ENCODE measurements around the gene CD200R1.
A peak's percentile ranks its signal among the peaks of the same experiment; 100 is the strongest.

The CD200R1 gene

GRCh38 chr3:112974894-112975293, at the start of gene CD200R1:
TSS of gene CD200R1 (minus strand) at chr3:112975103. CDS start at chr3:112974857, 246 bp downstream.
- DNase-seq: peak; percentile 22

GRCh38 chr3:113021471-113021870, 46.6 kb upstream of the CD200R1 start:
- DNase-seq: no peak

DNA sequence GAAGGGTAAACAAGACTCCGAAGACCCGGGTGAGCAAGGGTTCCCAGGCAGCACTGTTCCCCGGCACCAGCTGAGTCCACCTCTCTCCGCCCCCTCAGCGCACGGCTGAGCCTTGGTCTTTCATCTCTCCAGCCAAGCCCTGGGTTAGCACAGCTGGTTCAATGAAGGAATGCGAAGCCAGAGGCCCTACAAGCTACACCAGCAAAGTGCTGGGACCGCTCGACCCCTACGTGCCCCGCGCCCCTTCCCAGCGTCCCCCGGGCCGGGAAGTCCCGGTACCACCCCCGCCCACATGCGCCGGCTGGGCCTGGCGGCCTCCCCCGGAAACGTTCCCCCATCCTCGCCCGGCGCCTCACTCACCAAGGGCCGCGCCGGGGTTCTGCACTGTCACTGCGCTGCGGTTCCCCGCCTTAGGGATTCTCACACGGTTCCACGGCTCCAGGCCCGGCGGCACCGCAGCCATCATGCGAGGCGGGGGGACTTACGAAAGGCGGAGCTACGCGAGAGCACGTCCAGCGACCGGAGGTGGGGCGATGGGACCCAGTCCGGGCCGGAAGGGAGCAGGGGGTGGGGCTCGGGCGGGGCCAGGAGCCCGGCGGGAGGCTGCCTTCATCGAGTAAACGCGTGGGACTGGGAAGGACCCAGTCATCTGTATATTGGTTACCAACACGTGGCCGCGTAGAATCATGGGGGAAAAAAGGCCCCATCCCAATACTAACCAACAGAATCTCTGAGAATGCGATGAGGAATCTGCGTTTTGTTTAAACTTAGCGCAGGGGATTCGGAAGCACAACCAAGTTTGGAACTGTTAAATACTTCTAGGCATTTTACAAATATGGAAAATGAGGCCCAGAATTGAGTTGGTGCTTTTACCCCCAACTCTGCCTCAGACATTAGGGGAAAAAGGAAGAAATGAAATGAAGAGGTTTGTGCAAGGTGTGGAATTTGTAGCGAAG, 44.6 kb upstream of the CD200R1 start:
- DNase-seq: peak; percentile 91

GRCh38 chr3:113018536-113019181, 43.8 kb upstream of the CD200R1 start:
- DNase-seq: peak; percentile 19

DNA sequence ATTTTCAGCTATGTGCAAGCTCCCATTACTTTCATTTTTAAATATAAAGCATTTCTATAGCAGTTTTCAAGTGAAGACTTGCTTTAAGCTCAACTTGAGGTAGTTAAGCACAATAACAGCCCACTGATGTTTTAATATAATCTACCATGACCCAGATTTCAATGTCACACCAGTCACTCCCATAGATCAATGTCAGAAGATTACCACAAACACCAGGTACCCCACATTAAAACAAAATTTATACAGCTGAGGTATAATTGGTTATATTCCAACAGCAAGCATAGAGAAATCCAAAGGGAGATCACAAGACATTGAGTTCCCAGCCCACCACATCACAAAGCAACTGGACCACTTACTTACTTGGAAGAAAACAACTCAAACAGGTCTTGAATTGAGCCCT, 38.7 kb upstream of the CD200R1 start:
- no peak for DNase-seq

- DNase-seq: no peak
Measured at GRCh38 chr3:113008117-113008516, 33.2 kb upstream of the CD200R1 start.

GRCh38 chr3:113006359-113007056, 31.6 kb upstream of the CD200R1 start:
- peak; percentile 28 for DNase-seq

- DNase-seq: peak; percentile 33
Measured at GRCh38 chr3:113005611-113006010, 30.7 kb upstream of the CD200R1 start.

GRCh38 chr3:113002679-113003078, 27.8 kb upstream of the CD200R1 start:
- DNase-seq: peak; percentile 74

- DNase-seq: no peak
Measured at GRCh38 chr3:113002037-113002436, 27.1 kb upstream of the CD200R1 start.

DNA sequence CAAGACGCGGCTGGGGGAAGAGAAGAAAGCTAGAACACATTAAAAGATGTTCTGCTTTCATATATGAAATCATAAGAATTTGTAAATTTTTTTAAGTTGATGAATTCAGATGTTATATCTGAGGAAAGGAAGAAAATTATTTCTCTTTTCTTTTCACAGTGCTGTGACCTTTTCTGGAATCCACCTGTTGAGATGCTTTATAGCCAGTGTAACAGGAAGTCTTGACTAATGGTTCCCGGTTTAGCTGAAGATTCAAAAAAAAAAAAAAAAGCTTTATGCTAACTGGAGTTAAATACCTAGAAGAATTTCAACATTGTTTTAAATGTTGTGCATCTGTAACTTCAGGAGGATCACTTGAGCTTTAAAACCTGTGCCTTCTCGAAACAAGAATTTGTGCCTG, 25.8 kb upstream of the CD200R1 start:
- DNase-seq: no peak

GRCh38 chr3:112995800-112996199, 20.9 kb upstream of the CD200R1 start:
- DNase-seq: no peak

DNA sequence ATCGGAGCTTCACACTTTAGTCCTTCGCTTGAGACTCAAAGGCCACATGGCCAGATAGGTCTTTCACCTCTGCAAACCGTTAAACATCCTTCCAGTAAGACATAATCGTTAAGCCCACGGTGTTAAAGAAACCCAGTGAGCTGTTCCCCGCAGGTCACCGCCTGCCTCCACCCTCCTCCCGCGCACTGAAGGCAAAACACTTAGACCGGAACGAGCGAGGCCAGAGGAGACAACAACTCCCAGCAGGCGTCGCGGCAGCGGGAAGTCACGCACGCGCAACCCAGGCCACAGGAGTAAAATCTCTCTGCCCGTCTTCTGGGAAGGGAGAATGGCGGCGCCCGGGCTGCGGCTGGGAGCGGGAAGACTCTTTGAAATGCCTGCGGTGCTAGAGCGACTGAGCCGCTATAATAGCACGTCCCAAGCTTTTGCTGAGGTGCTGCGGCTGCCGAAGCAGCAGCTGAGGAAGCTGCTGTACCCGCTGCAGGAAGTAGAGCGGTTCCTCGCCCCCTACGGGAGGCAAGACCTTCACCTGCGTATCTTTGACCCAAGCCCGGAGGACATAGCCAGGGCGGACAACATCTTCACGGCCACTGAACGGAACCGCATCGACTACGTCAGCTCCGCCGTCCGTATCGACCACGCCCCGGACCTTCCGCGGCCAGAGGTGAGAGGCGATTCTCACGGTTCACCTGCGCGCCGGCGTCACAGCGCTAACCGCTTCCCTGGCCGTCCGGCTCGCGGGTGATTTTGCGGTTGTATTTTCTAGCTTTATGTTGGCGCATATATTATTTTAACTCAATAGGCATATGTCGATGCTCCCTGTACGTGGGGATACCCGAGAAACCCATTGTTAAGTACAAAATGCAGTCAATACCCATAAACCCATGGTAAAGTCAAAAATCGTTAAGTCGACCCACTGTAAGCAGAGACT, 16.0 kb upstream of the CD200R1 start, which contains the start of gene GTPBP8:
Gene GTPBP8, plus strand, starts transcription at position 313 of the 931 bp plus-strand sequence. Its CDS starts 16 bp downstream, at position 329.
- peak; percentile 91 for DNase-seq

GRCh38 chr3:112987710-112988334, 12.9 kb upstream of the CD200R1 start:
- DNase-seq: no peak

DNA sequence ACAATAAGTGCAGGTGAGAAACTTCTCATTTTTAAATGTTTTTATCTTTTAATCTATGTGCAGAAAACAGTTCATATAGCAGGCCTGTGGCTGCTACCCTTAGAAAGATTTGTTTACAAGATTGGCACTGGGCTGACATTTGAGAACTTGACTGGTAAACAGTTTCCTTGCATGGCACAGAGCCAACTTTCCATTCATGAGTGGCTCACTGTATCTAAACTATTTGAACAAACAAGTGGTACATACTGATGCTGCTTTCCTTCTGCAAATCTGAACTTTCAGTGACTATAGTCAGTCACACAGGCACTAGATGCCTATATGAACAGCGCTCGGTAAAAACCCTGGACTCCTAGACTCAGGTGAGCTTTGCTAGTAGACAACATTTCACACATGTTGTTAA, 9.6 kb upstream of the CD200R1 start:
- peak; percentile 69 for DNase-seq

DNA sequence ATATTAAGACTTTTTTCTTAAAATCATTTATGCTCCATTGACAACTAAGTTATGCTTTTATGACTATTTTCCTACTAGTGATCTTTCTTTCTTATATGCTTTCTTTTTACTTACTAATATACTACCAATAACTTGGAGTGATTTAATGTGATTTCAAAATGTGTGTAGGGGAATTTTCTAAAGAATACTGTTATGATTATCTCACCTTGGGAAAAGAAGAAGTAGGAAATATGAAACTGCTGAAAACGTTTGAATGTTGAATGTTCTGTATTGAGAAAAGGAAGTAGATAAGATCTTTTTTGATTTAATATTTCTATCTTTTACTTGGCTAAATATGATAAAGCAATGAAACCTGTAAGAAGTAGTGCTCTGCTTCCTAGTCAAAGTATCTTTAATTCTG, 7.8 kb upstream of the CD200R1 start:
- DNase-seq: no peak

DNA sequence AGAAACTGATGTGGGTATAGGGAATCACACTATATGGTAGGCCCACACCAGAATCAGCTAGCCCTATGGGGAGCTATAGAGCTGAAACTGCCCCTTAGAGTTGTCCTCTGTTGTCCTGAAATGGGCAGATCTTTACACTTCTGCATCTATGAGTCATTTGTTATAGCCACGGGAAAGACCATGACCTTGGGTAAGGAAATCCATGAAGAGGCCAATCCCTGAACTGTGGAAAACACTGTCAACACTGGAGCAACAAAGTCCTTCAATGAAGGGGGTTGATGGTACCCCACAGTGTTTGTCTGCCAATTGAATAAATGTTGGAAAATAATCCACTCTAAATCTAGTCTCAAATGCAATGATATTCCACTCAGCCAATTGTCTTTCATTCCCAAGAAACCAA, 5.2 kb upstream of the CD200R1 start:
- no peak for DNase-seq

GRCh38 chr3:112979244-112979832, 4.4 kb upstream of the CD200R1 start:
- peak; percentile 39 for DNase-seq

DNA sequence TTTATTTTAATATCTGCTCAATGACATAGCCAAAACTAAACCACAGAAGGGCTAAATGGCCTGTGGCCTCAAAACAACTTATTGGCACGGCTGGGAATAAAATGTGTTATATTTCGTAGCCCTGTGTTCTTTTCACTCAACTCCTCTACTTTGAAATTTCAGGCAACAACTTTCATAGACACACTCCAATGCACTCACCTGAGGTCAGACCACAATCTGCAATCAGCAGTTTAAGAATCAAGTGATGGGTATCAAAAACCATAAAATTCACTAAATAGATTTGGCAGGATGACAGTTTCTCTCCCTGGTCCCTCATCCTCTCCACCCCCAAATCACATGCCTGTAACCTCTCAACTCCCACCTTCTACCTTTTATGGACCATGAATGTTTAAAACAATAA, 2.0 kb upstream of the CD200R1 start:
- no peak for DNase-seq

- DNase-seq: no peak
Measured at GRCh38 chr3:112976001-112976400, 1.1 kb upstream of the CD200R1 start.

DNA sequence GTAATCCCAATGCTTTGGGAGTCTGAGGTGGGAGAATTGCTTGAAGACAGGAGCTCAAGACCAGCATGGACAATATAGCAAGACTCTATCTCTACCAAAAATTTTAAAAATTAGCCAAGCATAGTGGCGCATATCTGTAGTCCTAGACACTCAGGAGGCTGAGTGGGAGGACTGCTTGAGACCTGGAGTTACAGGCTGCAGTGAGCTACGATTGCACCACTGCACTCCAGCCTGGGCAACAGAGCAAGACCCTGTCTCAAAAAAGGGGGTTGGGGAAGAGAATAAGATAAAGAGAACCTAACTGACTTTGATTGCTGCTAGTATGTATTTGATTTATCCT, 755 bp downstream of the CD200R1 start:
- DNase-seq: no peak
